Esophagus muscularis mucosa (tissue), 4 donors: Measurements from ENCODE around the gene ACAA1.
A peak's percentile ranks its signal among the peaks of the same experiment; 100 is the strongest.

ENCODE experiments used
- CTCF ChIP-seq, 3 experiments: fragments of 200-600 bp in 2 of 3; fragments of 450-650 bp in 1 of 3; sonication (generic) in 2 of 3; IDR thresholded peaks; one replicate each; pipeline ENCODE4 v1.5.1; 2017 to 2019; ENCODE audit warnings: antibody characterized with exemption in 3 of 3, mild to moderate bottlenecking in 2 of 3, moderate library complexity in 1 of 3
- EP300 ChIP-seq: sonication (generic); formaldehyde crosslinking; IDR thresholded peaks from one replicate; pipeline ENCODE4 v1.6.1; 2017; ENCODE audit warnings: antibody characterized with exemption
- POLR2A ChIP-seq: fragments of 450-650 bp; IDR thresholded peaks from one replicate; pipeline ENCODE4 v1.6.1; 2017; ENCODE audit warnings: antibody characterized with exemption, moderate library complexity, mild to moderate bottlenecking, low read depth
- POLR2AphosphoS5 ChIP-seq, 2 donors: sonication (generic); formaldehyde crosslinking; IDR thresholded peaks; one replicate each; pipeline ENCODE4 v1.6.1; 2017; ENCODE audit warnings: antibody characterized with exemption in 2 of 2

GRCh38 chr3:38164952-38165721, 28.2 kb upstream of the ACAA1 start, which contains the start of gene OXSR1:
- TF ChIP-seq POLR2A = peak; percentile 85
- TF ChIP-seq CTCF (IDR thresholded peaks at IDR 0.05) = no peak
- TF ChIP-seq EP300 = peak; percentile 15
- TF ChIP-seq POLR2AphosphoS5 (IDR thresholded peaks at IDR 0.05) = peak; percentile 90 to 95
